ENCODE results near the gene ZNF365. TPM values are rescaled to one million over a fixed set of nuclear protein-coding genes. Genes with fewer than 3 reads are reported as not detected.

The ZNF365 gene, protein sequence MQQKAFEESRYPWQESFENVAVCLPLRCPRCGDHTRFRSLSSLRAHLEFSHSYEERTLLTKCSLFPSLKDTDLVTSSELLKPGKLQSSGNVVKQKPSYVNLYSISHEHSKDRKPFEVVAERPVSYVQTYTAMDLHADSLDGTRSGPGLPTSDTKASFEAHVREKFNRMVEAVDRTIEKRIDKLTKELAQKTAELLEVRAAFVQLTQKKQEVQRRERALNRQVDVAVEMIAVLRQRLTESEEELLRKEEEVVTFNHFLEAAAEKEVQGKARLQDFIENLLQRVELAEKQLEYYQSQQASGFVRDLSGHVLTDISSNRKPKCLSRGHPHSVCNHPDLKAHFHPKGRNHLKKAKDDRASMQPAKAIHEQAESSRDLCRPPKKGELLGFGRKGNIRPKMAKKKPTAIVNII
- total RNA-seq = 0.13 and 2.2 TPM in 2 replicates

DNA sequence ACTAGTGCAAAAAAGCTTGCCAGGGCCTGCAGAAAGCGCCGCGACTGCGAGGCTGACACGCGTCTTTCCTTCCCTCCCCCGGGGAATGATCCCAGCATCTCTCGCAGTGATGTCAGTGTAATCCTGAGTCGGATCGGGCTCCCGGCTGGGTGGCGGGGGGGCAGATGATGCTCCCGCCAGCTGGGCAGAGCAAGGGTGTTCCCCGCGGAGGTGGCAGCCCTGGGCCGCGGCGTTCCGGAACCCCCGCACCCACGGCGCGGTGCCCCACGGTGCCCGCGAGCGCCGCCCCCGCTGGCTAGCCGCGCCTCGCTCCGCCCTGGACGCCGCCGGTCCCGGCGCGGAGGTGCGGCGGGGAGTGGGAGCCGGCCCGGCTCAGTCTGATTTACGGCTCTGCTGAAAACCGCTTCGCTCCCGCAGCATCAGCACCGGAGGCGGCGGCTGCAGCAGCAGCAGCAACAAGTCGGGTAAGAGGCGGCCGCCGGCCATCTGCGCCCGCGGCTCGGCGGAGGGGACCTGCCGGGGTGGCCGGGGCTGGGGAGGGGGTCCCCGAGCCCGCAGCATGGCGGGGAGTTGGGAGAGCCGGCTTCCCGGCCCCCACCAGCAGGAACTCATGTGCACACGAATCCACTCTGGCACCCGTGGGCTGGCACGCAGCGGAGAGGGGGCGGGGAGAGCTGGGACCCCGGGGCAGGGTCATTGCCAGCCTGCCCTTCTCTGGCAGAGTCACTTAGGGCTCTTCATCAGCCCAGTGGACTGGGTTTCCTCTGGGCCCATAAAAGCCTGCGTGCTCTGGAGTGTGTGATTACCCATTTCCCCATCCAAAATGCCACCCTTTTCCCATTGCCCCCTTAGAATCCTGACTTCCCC, at the start of gene ZNF365:
TSS of gene ZNF365 (plus strand) at position 375 of the 867 bp plus-strand sequence. CDS start 1,825 bp downstream, outside the sequence.

Small RNAs within 50 kb of the gene (small RNA-seq; reads per million reads assigned to genes)
- not detected for gene RN7SL591P

Other genes with a start within 250 kb of the ZNF365 start
- 0.80 and 7.5 TPM in 2 replicates for gene RTKN2, start 105.5 kb upstream of the ZNF365 start, total RNA-seq

All from thoracic aorta endothelial cell (primary cell).